HEK293 (cell line): ENCODE measurements around the gene SMTN.

ENCODE experiments used
- CTCF ChIA-PET: fragments of 350-600 bp; formaldehyde crosslinking; extraction: SDS; loops from one replicate; lab custom pipeline; 2021; ENCODE audit warnings: antibody characterized with exemption; lab: Yijun Ruan, JAX
- POLR2A ChIA-PET: fragments of 300-600 bp; formaldehyde crosslinking; extraction: SDS; loops from one replicate; lab custom pipeline; 2020; ENCODE audit warnings: antibody characterized with exemption, inconsistent platforms; lab: Yijun Ruan, JAX
- H3K27ac ChIP-seq: fragments of 200-500 bp; sonication (Bioruptor generic); 2 replicates; pipeline ENCODE4 v1.5.1; 2014; ENCODE audit warnings: low read depth, low read length, control low read depth, inconsistent platforms; ENCODE audit errors: extremely low read depth
- H3K36me3 ChIP-seq, 2 experiments: fragments of 200-500 bp in 1 of 2; sonication (Bioruptor generic) in 1 of 2; 1 replicate in 1 of 2; 2 replicates in 1 of 2; pipeline ENCODE4 v1.5.1; 2014 to 2017; ENCODE audit warnings: inconsistent platforms in 2 of 2, low read length in 2 of 2; ENCODE audit not compliant: control insufficient read depth in 2 of 2, insufficient read depth in 1 of 2
- H3K4me1 ChIP-seq: fragments of 200-500 bp; sonication (Bioruptor generic); 2 replicates; pipeline ENCODE4 v1.5.1; 2014; ENCODE audit warnings: mild to moderate bottlenecking, low read length, inconsistent platforms; ENCODE audit not compliant: control insufficient read depth, insufficient read depth
- H3K4me3 ChIP-seq: 2 replicates; pipeline ENCODE4 v1.5.1; 2011; ENCODE audit warnings: low read depth, mild to moderate bottlenecking, control low read depth, low read length, moderate library complexity
- H3K9me3 ChIP-seq: fragments of 200-500 bp; sonication (Bioruptor generic); 2 replicates; pipeline ENCODE4 v1.5.1; 2014; ENCODE audit warnings: low read depth, low read length, inconsistent platforms; ENCODE audit not compliant: control insufficient read depth, insufficient read depth
- EGR2 ChIP-seq: fragments of 450-650 bp; formaldehyde crosslinking; IDR thresholded peaks from 2 replicates; pipeline ENCODE4 v1.5.1; 2016; ENCODE audit warnings: low read depth, missing biosample characterization, missing genetic modification characterization
- KLF1 ChIP-seq: fragments of 450-650 bp; formaldehyde crosslinking; IDR thresholded peaks from 2 replicates; pipeline ENCODE4 v1.5.1; 2016; ENCODE audit warnings: missing biosample characterization, missing genetic modification characterization
- KLF16 ChIP-seq: fragments of 450-650 bp; formaldehyde crosslinking; IDR thresholded peaks from 2 replicates; pipeline ENCODE4 v1.5.1; 2017; ENCODE audit warnings: missing biosample characterization, missing genetic modification characterization
- KLF8 ChIP-seq: fragments of 450-650 bp; formaldehyde crosslinking; IDR thresholded peaks from 2 replicates; pipeline ENCODE4 v1.5.1; 2016; ENCODE audit warnings: missing biosample characterization, missing genetic modification characterization
- MYNN ChIP-seq: fragments of 450-650 bp; formaldehyde crosslinking; IDR thresholded peaks from 2 replicates; pipeline ENCODE4 v1.5.1; 2016; ENCODE audit warnings: missing biosample characterization, missing genetic modification characterization, borderline replicate concordance
- SP2 ChIP-seq: fragments of 450-650 bp; formaldehyde crosslinking; IDR thresholded peaks from 2 replicates; pipeline ENCODE4 v1.5.1; 2016; ENCODE audit warnings: missing biosample characterization, missing genetic modification characterization
- SP3 ChIP-seq: fragments of 450-650 bp; formaldehyde crosslinking; IDR thresholded peaks from 2 replicates; pipeline ENCODE4 v1.5.1; 2016; ENCODE audit warnings: missing biosample characterization, missing genetic modification characterization
- WT1 ChIP-seq: fragments of 450-650 bp; formaldehyde crosslinking; IDR thresholded peaks from 2 replicates; pipeline ENCODE4 v1.5.1; 2016; ENCODE audit warnings: missing biosample characterization, missing genetic modification characterization
- ZBTB10 ChIP-seq: fragments of 450-650 bp; formaldehyde crosslinking; IDR thresholded peaks from 2 replicates; pipeline ENCODE4 v1.5.1; 2016; ENCODE audit warnings: missing biosample characterization, missing genetic modification characterization
- ZBTB26 ChIP-seq: fragments of 450-650 bp; formaldehyde crosslinking; optimal IDR thresholded peaks from 2 replicates; pipeline ENCODE3; 2016; ENCODE audit warnings: missing biosample characterization, mild to moderate bottlenecking, missing genetic modification characterization
- ZFHX2 ChIP-seq: fragments of 450-650 bp; formaldehyde crosslinking; conservative IDR thresholded peaks from 2 replicates; pipeline ENCODE4 v1.5.1; 2016; ENCODE audit warnings: missing biosample characterization, missing genetic modification characterization
- ZNF175 ChIP-seq: fragments of 450-650 bp; formaldehyde crosslinking; IDR thresholded peaks from 2 replicates; pipeline ENCODE4 v1.5.1; 2016; ENCODE audit warnings: missing biosample characterization, missing genetic modification characterization
- ZNF302 ChIP-seq: fragments of 450-650 bp; formaldehyde crosslinking; IDR thresholded peaks from 2 replicates; pipeline ENCODE4 v1.5.1; 2016; ENCODE audit warnings: missing biosample characterization, missing genetic modification characterization, low read depth
- ZNF324 ChIP-seq: fragments of 450-650 bp; formaldehyde crosslinking; IDR thresholded peaks from 2 replicates; pipeline ENCODE4 v1.5.1; 2016; ENCODE audit warnings: missing biosample characterization, missing genetic modification characterization
- ZNF404 ChIP-seq: fragments of 450-650 bp; formaldehyde crosslinking; IDR thresholded peaks from 2 replicates; pipeline ENCODE4 v1.5.1; 2017; ENCODE audit warnings: missing biosample characterization, missing genetic modification characterization
- ZNF560 ChIP-seq: fragments of 450-650 bp; formaldehyde crosslinking; IDR thresholded peaks from 2 replicates; pipeline ENCODE4 v1.5.1; 2017; ENCODE audit warnings: missing biosample characterization, missing genetic modification characterization, borderline replicate concordance
- ZNF600 ChIP-seq: fragments of 450-650 bp; formaldehyde crosslinking; IDR thresholded peaks from 2 replicates; pipeline ENCODE4 v1.5.1; 2016; ENCODE audit warnings: missing biosample characterization, missing genetic modification characterization
- ZNF792 ChIP-seq: fragments of 450-650 bp; formaldehyde crosslinking; IDR thresholded peaks from 2 replicates; pipeline ENCODE4 v1.5.1; 2016; ENCODE audit warnings: missing biosample characterization, missing genetic modification characterization
- TF ChIP-seq, protein P1 (sequence below): fragments of 450-650 bp; formaldehyde crosslinking; IDR thresholded peaks from 2 replicates; pipeline ENCODE4 v1.5.1; 2016; ENCODE audit warnings: missing biosample characterization, missing genetic modification characterization

Gene SMTN

DNA sequence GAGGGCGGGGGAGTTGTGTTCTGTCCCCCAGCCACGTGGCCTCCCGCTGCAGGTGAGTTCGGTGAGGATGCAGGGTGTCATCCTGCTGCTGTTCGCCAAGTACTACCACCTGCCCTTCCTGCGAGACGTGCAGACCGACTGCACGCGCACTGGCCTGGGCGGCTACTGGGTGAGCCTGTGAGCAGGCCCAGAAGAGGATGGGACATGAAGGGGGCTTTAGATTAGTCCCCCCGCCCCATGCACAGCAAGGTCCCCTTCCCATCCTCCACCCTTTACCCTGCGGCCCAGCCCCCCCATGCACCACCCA is 45.7 kb downstream of the SMTN start (continued):
- TF ChIP-seq WT1 (tag by site-specific recombination) (no peak), ZBTB10 (tag by site-specific recombination) (no peak), ZNF404 (tag by site-specific recombination) (no peak), KLF16 (tag by site-specific recombination) (no peak), ZNF175 (tag by site-specific recombination) (no peak), ZNF560 (tag by site-specific recombination) (no peak)

DNA sequence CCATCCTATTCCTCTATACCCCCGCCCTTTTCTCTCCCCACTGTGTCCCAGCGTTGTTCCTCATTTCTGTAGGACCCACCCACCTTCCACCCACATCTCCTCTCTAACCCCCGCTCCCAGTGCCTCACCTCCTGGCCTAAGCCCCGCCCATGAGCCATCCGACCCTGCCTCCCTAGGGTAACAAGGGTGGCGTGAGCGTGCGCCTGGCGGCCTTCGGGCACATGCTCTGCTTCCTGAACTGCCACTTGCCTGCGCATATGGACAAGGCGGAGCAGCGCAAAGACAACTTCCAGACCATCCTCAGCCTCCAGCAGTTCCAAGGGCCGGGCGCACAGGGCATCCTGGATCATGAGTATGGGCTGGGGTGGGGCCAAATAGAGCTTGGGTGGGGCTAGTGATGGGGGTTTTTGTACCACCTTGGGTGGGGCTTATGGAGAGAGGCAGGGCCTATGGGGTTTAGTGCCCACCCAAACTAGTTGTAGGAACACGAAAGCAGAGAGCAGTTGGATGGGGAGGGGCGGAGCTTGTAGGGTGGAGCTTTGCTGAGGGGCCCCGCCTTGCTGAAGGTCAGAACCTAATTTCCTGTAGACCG is 46.2 kb downstream of the SMTN start:
- CTCF ChIA-PET = interaction anchor here (1.1 kb wide), 1 partner anchor 45 kb away, joined by 4 read pairs; no protein-coding TSS in a partner anchor
- POLR2A ChIA-PET = interaction anchor here (0.6 kb wide), 1 partner anchor 15 kb away, joined by 8 read pairs; no protein-coding TSS in a partner anchor

GRCh38 chr22:31128156-31128555 is 47.0 kb downstream of the SMTN start:
- CTCF ChIA-PET = interaction anchor here (1.1 to 2.1 kb wide), 2 partner anchors 20 to 45 kb away, joined by 4 to 11 read pairs; no protein-coding TSS in a partner anchor
- TF ChIP-seq ZBTB26 (tag by site-specific recombination) (no peak), ZNF302 (no peak), SP3 (no peak), ZNF792 (tag by site-specific recombination) (no peak), ZNF324 (no peak), ZNF600 (tag by site-specific recombination) (no peak)
- POLR2A ChIA-PET = interaction anchor here (0.6 to 1.2 kb wide), 2 partner anchors 47 to 196 kb away, joined by 3 to 5 read pairs; partner anchors contain the start of gene SMTN
- Histone ChIP-seq H3K4me1 (peaks cover 7% of the 10 kb centered on the region), H3K9me3 (no peaks in the 10 kb centered on the region), H3K36me3 (peaks cover 0 to 8% of the 10 kb centered on the region in 2 experiments; a peak in 2 of 3 replicates), H3K4me3 (no peak overlapping the region), H3K27ac (no peak overlapping the region)

More for the DNA sequence above, 46.2 kb downstream of the SMTN start:
- 0 out of 2 replicates have a peak, but pooled peaks have one; percentile 12 for TF ChIP-seq SP2 (tag by site-specific recombination)
- TF ChIP-seq MYNN (tag by site-specific recombination) = no peak
- TF ChIP-seq KLF1 (tag by site-specific recombination) = peak; percentile 96
- peak; percentile 58; the same call in 1 of the 2 replicates for TF ChIP-seq EGR2
- 0 out of 2 replicates have a peak, but pooled peaks have one; percentile 43 for TF ChIP-seq KLF8 (tag by site-specific recombination)
- TF ChIP-seq, protein P1, sequence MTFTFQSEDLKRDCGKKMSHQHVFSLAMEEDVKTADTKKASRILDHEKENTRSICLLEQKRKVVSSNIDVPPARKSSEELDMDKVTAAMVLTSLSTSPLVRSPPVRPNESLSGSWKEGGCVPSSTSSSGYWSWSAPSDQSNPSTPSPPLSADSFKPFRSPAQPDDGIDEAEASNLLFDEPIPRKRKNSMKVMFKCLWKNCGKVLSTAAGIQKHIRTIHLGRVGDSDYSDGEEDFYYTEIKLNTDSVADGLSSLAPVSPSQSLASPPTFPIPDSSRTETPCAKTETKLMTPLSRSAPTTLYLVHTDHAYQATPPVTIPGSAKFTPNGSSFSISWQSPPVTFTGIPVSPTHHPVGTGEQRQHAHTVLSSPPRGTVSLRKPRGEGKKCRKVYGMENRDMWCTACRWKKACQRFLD (tag by site-specific recombination) = no peak
- peak; percentile 72 for TF ChIP-seq ZFHX2 (tag by site-specific recombination)
- TF ChIP-seq, all 188 proteins: peak for 5
- H3K4me3 ChIP-seq = no peak overlapping the region
- no peak overlapping the region for H3K27ac ChIP-seq
- no peaks in the 10 kb centered on the region for H3K9me3 ChIP-seq
- H3K4me1 ChIP-seq = peaks cover 9% of the 10 kb centered on the region
- H3K36me3 ChIP-seq = peaks cover 0 to 8% of the 10 kb centered on the region in 2 experiments; a peak in 2 of 3 replicates
